A673 (cell line): ENCODE results near the gene DNTTIP2. TPM values are rescaled to one million over a fixed set of nuclear protein-coding genes. Genes with fewer than 3 reads are reported as not detected.
"Not testable (repeated sequence)": the region's sequence is repeated elsewhere in the genome, so short reads cannot be mapped to it uniquely, and the experiment has no call there.

ENCODE experiments used
- BruUV-seq: library from RNA; stranded (reverse); fragments of 400-500 nt; replicated peaks from 2 replicates; lab custom pipeline; 2021; lab: Mats Ljungman, UMichigan
- CTCF ChIA-PET: fragments of 300-600 bp; sonication (Branson Sonifier 250); formaldehyde crosslinking; loops from one replicate; lab custom pipeline; 2022; ENCODE audit warnings: antibody characterized with exemption; lab: Charles Lee
- POLR2A ChIA-PET: fragments of 300-600 bp; sonication (Branson Sonifier 250); formaldehyde crosslinking; loops from one replicate; lab custom pipeline; 2022; ENCODE audit warnings: antibody characterized with exemption; ENCODE audit not compliant: low non-redundant PET; lab: Charles Lee
- DNase-seq: peaks from one replicate; pipeline ENCODE4 v3.0.0-alpha.2; 2015; ENCODE audit warnings: low spot score
- H3K27ac ChIP-seq: fragments of 200-600 bp; sonication (generic); 2 replicates; pipeline ENCODE4 v1.5.1; 2016; ENCODE audit warnings: mixed run types, low read depth, mild to moderate bottlenecking, mixed read lengths, antibody characterized with exemption, low read length; ENCODE audit not compliant: poor library complexity, severe bottlenecking
- H3K27me3 ChIP-seq: fragments of 200-600 bp; sonication (generic); replicated peaks from 2 replicates; pipeline ENCODE4 v1.6.1; 2017; ENCODE audit warnings: mixed run types, low read depth, mild to moderate bottlenecking, mixed read lengths, antibody characterized with exemption, low read length; ENCODE audit not compliant: insufficient read depth, poor library complexity
- H3K36me3 ChIP-seq: fragments of 200-600 bp; sonication (generic); 2 replicates; pipeline ENCODE4 v1.6.1; 2016; ENCODE audit warnings: mixed run types, mild to moderate bottlenecking, mixed read lengths, antibody characterized with exemption, low read length; ENCODE audit not compliant: insufficient read depth, poor library complexity, severe bottlenecking
- H3K4me1 ChIP-seq: fragments of 200-600 bp; sonication (generic); 2 replicates; pipeline ENCODE4 v1.6.1; 2017; ENCODE audit warnings: mixed run types, mild to moderate bottlenecking, mixed read lengths, antibody characterized with exemption, low read length; ENCODE audit not compliant: insufficient read depth, poor library complexity, severe bottlenecking
- H3K4me3 ChIP-seq: fragments of 200-600 bp; sonication (generic); 2 replicates; pipeline ENCODE4 v1.5.1; 2016; ENCODE audit warnings: low read depth, mixed run types, mild to moderate bottlenecking, mixed read lengths, low read length; ENCODE audit not compliant: poor library complexity, severe bottlenecking
- H3K9me3 ChIP-seq: fragments of 200-600 bp; sonication (generic); 2 replicates; pipeline ENCODE4 v1.6.1; 2016; ENCODE audit warnings: mixed run types, low read depth, mild to moderate bottlenecking, mixed read lengths, antibody characterized with exemption, low read length; ENCODE audit not compliant: poor library complexity, severe bottlenecking
- EZH2 ChIP-seq: fragments of 200-600 bp; sonication (generic); IDR thresholded peaks from 2 replicates; pipeline ENCODE4 v1.6.1; 2017; ENCODE audit warnings: borderline replicate concordance, low read depth, mild to moderate bottlenecking, mixed read lengths, antibody characterized with exemption, low read length; ENCODE audit not compliant: poor library complexity, severe bottlenecking
- intact Hi-C: fragments of 100-400 bp; cut with micrococcal nuclease; formaldehyde crosslinking; loops from one replicate; pipeline ENCODE4 v1.10.0; 2022; ENCODE audit not compliant: unreplicated experiment
- total RNA-seq: library from RNA; stranded (reverse); gene quantifications from 2 replicates; pipeline ENCODE4 v1.2.3, GENCODE V29; 2021
- TF ChIP-seq, protein P1 (sequence below): fragments of 300-800, 200-600 bp; sonication (generic); conservative IDR thresholded peaks from 2 replicates; pipeline ENCODE4 v1.5.1; 2017; ENCODE audit warnings: low read depth, mild to moderate bottlenecking, antibody characterized with exemption, low read length, moderate library complexity, mixed read lengths

DNTTIP2 gene
- total RNA-seq, 1 experiment from 2014 or later: 102 TPM

DNA sequence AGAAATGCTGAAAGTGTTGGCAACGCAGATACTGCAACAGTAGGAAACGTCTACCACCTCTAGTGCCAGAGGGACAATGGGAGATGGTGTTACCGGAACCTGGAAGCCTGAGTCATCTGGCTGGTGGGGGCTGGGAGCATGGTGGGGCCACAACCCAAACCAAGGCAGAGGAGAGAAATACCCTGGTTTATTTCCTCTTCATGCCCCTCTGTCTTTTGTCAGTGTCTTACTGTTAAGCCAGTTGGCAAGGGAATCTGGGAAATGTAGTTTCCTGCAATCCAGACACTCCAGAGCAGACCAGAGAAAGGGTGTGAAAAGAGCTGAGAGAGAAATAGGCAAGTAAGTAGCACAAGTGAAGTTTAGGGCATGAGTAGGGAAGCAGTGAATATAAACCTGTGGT, 14.8 kb downstream of the DNTTIP2 start:
- Histone ChIP-seq H3K9me3 (no peaks in the 10 kb centered on the region), H3K4me3 (no peak overlapping the region), H3K27me3 (no peaks in the 10 kb centered on the region), H3K4me1 (no peaks in the 10 kb centered on the region), H3K27ac (no peak overlapping the region), H3K36me3 (peaks cover 6% of the 10 kb centered on the region)
- DNase-seq: no peak
- intact Hi-C loops: no loop called here
- BruUV-seq: no TSS peak
- ChIA-PET POLR2A (no interaction called here), CTCF (no interaction called here)
- TF ChIP-seq, protein P1, sequence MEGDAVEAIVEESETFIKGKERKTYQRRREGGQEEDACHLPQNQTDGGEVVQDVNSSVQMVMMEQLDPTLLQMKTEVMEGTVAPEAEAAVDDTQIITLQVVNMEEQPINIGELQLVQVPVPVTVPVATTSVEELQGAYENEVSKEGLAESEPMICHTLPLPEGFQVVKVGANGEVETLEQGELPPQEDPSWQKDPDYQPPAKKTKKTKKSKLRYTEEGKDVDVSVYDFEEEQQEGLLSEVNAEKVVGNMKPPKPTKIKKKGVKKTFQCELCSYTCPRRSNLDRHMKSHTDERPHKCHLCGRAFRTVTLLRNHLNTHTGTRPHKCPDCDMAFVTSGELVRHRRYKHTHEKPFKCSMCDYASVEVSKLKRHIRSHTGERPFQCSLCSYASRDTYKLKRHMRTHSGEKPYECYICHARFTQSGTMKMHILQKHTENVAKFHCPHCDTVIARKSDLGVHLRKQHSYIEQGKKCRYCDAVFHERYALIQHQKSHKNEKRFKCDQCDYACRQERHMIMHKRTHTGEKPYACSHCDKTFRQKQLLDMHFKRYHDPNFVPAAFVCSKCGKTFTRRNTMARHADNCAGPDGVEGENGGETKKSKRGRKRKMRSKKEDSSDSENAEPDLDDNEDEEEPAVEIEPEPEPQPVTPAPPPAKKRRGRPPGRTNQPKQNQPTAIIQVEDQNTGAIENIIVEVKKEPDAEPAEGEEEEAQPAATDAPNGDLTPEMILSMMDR: no peak

DNA sequence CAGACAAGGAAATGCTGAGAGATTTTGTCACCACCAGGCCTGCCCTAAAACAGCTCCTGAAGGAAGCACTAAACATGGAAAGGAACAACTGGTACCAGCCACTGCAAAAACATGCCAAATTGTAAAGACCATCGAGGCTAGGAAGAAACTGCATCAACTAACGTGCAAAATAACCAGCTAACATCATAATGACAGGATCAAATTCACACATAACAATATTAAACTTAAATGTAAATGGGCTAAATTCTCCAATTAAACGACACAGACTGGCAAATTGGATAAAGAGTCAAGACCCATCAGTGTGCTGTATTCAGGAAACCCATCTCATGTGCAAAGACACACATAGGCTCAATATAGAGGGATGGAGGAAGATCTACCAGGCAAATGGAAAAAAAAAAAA, 21.4 kb downstream of the DNTTIP2 start:
- H3K4me3 ChIP-seq, DNase-seq, H3K27me3 ChIP-seq, CTCF ChIA-PET, H3K27ac ChIP-seq, H3K4me1 ChIP-seq, intact Hi-C loops, BruUV-seq, H3K9me3 ChIP-seq, H3K36me3 ChIP-seq: not testable (repeated sequence)
- POLR2A ChIA-PET: interaction anchor here (0.7 kb wide), 1 partner anchor 79 kb away, joined by 5 read pairs; no protein-coding TSS in a partner anchor

GRCh38 chr1:93855983-93856382, 23.0 kb downstream of the DNTTIP2 start:
- POLR2A ChIA-PET, BruUV-seq: not testable (repeated sequence)

GRCh38 chr1:93853940-93854339, 25.1 kb downstream of the DNTTIP2 start:
- Histone ChIP-seq H3K27me3 (no peaks in the 10 kb centered on the region), H3K4me3 (no peak overlapping the region), H3K4me1 (no peaks in the 10 kb centered on the region), H3K27ac (no peak overlapping the region), H3K36me3 (no peaks in the 10 kb centered on the region), H3K9me3 (no peaks in the 10 kb centered on the region)
- DNase-seq: no peak
- intact Hi-C loops: no loop called here
- CTCF ChIA-PET: no interaction called here
- no peak for TF ChIP-seq EZH2
- TF ChIP-seq, protein P1: no peak
- no TSS peak for BruUV-seq
- POLR2A ChIA-PET: interaction anchor here (0.6 kb wide), 1 partner anchor 557 kb away, joined by 3 read pairs; no protein-coding TSS in a partner anchor

More at GRCh38 chr1:93855983-93856382, 23.0 kb downstream of the DNTTIP2 start:
- H3K4me1 ChIP-seq, DNase-seq, H3K27ac ChIP-seq, CTCF ChIA-PET, H3K36me3 ChIP-seq, H3K4me3 ChIP-seq, H3K9me3 ChIP-seq, intact Hi-C loops, H3K27me3 ChIP-seq: not testable (repeated sequence)
